Mesothelial cell of epicardium (in vitro differentiated cells): ENCODE data around the gene CACNA1B. TPM values are rescaled to one million over a fixed set of nuclear protein-coding genes. Genes with fewer than 3 reads are reported as not detected.
A peak's percentile ranks its signal among the peaks of the same experiment; 100 is the strongest.

Source experiments
- DNase-seq, 2 experiments: peaks; one replicate each; pipeline ENCODE4 v3.0.0; 2021; ENCODE audit warnings: low spot score in 2 of 2; ENCODE audit not compliant: unreplicated experiment in 2 of 2
- H3K27ac Mint-ChIP-seq: 2 replicates; pipeline ENCODE4 v1.8.0; 2021; ENCODE audit warnings: mixed read lengths
- H3K27me3 Mint-ChIP-seq: 2 replicates; pipeline ENCODE4 v1.8.0; 2021; ENCODE audit warnings: low read depth, mixed read lengths
- H3K36me3 Mint-ChIP-seq: 2 replicates; pipeline ENCODE4 v1.8.0; 2021; ENCODE audit warnings: mixed read lengths
- H3K4me1 Mint-ChIP-seq: 2 replicates; pipeline ENCODE4 v1.8.0; 2021; ENCODE audit warnings: mixed read lengths
- H3K4me3 Mint-ChIP-seq: 2 replicates; pipeline ENCODE4 v1.8.0; 2021; ENCODE audit warnings: mild to moderate bottlenecking, moderate library complexity, mixed read lengths
- H3K9me3 Mint-ChIP-seq: 2 replicates; pipeline ENCODE4 v1.8.0; 2021; ENCODE audit warnings: mixed read lengths
- total RNA-seq: library from RNA; stranded (reverse); gene quantifications from 3 replicates; pipeline ENCODE4 v1.2.1, GENCODE V29; 2021
- TF ChIP-seq, protein P1 (sequence below): fragments of 200-600 bp; sonication (generic); IDR thresholded peaks from one replicate; pipeline ENCODE4 v1.5.0; 2021; ENCODE audit warnings: antibody characterized with exemption; ENCODE audit not compliant: unreplicated experiment

Gene CACNA1B
- total RNA-seq, 1 donor from 2014 or later = 0.87 TPM

DNA sequence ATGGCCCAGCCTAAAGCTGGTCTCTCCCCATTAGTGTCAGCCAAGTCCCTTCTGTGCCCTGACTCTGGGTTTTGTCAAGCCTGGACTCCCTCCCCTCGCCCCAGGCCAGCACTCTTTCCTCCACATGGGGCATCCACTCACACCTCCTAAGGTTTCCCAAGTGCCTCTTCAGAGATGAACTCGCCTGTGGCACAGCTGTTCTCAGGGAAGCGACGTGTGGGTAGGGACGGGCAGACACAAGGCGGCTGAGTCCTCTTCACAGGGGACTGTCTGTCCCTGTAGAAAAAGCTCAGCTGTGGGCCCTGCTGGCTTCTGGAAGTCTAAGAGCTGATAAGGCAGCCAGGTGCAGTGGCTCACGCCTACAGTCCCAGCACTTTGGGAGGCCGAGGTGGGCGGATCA is 78.5 kb downstream of the CACNA1B start:
- no peak overlapping the region for H3K4me3 Mint-ChIP-seq
- no peaks in the 10 kb centered on the region for H3K4me1 Mint-ChIP-seq
- no peak overlapping the region for H3K27ac Mint-ChIP-seq
- no peak for DNase-seq
- no peaks in the 10 kb centered on the region for H3K9me3 Mint-ChIP-seq
- TF ChIP-seq, protein P1, sequence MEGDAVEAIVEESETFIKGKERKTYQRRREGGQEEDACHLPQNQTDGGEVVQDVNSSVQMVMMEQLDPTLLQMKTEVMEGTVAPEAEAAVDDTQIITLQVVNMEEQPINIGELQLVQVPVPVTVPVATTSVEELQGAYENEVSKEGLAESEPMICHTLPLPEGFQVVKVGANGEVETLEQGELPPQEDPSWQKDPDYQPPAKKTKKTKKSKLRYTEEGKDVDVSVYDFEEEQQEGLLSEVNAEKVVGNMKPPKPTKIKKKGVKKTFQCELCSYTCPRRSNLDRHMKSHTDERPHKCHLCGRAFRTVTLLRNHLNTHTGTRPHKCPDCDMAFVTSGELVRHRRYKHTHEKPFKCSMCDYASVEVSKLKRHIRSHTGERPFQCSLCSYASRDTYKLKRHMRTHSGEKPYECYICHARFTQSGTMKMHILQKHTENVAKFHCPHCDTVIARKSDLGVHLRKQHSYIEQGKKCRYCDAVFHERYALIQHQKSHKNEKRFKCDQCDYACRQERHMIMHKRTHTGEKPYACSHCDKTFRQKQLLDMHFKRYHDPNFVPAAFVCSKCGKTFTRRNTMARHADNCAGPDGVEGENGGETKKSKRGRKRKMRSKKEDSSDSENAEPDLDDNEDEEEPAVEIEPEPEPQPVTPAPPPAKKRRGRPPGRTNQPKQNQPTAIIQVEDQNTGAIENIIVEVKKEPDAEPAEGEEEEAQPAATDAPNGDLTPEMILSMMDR = no peak
- H3K36me3 Mint-ChIP-seq = no peaks in the 10 kb centered on the region
- H3K27me3 Mint-ChIP-seq = peaks cover 7% of the 10 kb centered on the region

DNA sequence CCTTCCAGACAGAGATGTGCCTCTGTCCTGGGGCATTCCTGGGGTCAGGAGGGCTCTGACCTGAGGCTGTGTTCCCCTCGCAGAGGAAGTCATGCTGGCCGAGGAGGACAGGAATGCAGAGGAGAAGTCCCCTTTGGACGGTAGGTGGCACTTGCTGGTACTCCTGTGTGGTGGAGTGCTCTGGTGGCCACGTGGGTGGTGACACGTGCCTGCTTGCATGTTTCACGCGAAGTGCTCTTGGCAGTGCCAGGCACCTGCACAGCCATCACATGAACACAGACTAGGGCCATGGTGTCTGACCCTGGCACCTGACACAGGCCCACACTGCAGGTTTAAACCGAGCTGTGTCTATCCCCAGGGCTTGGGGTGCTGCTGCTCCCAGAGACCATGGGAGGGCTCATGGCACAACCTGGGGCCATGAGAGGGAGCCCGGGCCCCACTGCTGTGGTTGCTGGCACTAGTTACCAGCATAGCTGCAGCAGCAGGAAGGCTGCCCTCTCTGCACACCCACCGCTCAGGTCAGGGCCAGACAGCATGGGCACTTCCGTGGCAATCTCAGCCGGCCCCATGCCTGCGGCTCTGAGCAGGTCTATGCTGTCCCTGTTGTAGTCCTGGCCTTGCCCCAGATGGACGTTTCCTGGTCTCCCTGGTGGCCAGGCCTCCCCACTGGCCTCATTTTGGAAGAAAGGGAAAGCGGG is 79.3 kb downstream of the CACNA1B start:
- no peak for DNase-seq
- no peaks in the 10 kb centered on the region for H3K36me3 Mint-ChIP-seq
- H3K4me3 Mint-ChIP-seq = no peak overlapping the region
- no peaks in the 10 kb centered on the region for H3K9me3 Mint-ChIP-seq
- no peak overlapping the region for H3K27ac Mint-ChIP-seq
- no peaks in the 10 kb centered on the region for H3K4me1 Mint-ChIP-seq
- peaks cover 13% of the 10 kb centered on the region for H3K27me3 Mint-ChIP-seq
- TF ChIP-seq, protein P1 = no peak

DNA sequence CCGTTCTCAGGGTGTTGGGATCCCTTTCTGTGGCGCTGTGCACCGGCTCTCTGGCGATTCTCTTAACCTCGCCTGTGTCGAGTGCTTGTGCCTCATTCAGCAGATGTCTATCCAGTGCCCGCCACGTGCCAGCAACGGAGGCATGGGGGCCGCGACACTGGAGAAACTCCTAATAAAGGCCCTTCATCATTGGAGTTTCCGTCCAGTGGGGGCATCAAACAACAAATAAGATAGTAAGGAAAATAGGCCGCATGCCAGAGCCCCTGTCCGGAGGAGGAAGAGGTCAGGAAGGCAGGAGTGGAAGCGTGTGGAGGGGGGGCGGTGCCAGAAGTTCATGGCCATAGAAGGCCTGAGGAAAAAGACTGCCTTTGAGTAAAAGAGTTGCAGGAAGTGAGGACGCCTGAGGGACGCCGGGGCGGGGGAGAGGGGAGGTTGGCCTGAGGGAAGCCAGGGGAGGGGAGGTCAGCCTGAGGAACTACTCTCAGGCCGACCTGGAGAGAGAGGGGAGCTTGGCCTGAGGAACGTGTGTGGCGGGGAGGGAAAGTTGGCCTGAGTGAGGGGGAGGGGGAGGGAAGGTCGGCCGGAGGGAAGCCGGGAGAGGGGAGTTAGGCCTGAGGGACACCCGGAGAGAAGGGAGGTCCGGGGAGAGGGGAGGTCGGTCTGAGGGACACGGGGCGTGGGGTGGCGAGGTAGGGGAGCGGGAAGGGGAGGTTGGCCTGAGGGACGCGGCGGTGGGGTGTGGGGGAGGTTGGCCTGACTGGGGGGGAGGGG is 82.2 kb downstream of the CACNA1B start:
- Mint-ChIP-seq H3K27me3 (peaks cover 19% of the 10 kb centered on the region), H3K4me1 (no peaks in the 10 kb centered on the region), H3K4me3 (no peak overlapping the region), H3K27ac (no peak overlapping the region), H3K9me3 (peaks cover 20% of the 10 kb centered on the region), H3K36me3 (no peaks in the 10 kb centered on the region)
- TF ChIP-seq, protein P1 = no peak
- no peak for DNase-seq

DNA sequence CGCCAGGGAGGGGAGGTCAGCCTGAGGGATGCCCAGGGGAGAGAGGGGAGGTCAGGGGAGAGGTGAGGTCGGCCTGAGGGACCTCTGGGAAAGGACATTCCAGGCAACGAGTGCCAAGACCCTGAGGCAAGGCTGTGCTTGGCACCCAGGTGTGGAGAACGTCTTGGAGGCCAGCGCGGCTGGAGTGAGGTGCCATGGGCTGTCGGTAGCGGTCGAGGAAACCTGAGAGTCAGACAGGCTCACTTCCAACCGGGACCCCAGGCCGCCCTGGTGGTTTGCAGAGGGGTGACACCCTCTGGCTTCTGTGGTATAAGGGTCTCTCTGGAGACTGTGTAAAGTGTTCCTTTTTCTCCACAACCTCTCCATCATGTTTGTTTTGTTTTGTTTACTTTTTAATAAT is 82.9 kb downstream of the CACNA1B start:
- TF ChIP-seq, protein P1 = peak; percentile 28
- no peaks in the 10 kb centered on the region for H3K36me3 Mint-ChIP-seq
- peaks cover 20% of the 10 kb centered on the region for H3K9me3 Mint-ChIP-seq
- peaks cover 19% of the 10 kb centered on the region for H3K27me3 Mint-ChIP-seq
- DNase-seq = no peak
- no peak overlapping the region for H3K27ac Mint-ChIP-seq
- no peaks in the 10 kb centered on the region for H3K4me1 Mint-ChIP-seq
- H3K4me3 Mint-ChIP-seq = no peak overlapping the region

DNA sequence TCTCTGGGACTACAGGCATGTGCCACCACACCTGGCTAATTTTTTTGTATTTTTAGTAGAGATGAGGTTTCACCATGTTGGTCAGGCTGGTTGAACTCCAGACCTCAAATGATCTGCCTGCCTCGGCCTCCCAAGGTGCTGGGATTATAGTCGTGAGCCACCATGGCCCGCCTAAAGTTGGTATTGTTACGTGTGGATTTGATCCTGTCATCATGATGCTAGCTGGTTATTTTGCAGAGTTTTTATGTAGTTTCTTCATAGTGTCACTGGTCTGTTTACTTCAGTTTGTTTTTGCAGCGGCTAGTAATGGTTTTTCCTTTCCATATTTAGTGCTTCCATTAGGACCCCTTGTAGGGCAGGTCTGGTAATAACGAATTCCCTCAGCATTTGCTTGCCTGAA is 85.9 kb downstream of the CACNA1B start:
- H3K27ac Mint-ChIP-seq = no peak overlapping the region
- DNase-seq = no peak

More for the DNA sequence above, 85.9 kb downstream of the CACNA1B start:
- H3K36me3 Mint-ChIP-seq = no peaks in the 10 kb centered on the region
- TF ChIP-seq, protein P1 = no peak
- peaks cover 4% of the 10 kb centered on the region for H3K4me1 Mint-ChIP-seq
- H3K4me3 Mint-ChIP-seq = no peak overlapping the region
- peaks cover 20% of the 10 kb centered on the region for H3K9me3 Mint-ChIP-seq
- peaks cover 19% of the 10 kb centered on the region for H3K27me3 Mint-ChIP-seq
